HG02642 (cell line): ENCODE data around the gene CFAP97D2.
A peak's percentile ranks its signal among the peaks of the same experiment; 100 is the strongest.
"Not testable (repeated sequence)": the region's sequence is repeated elsewhere in the genome, so short reads cannot be mapped to it uniquely, and the experiment has no call there.

Experiments
- ATAC-seq: cut with Tn5 transposase; IDR thresholded peaks from one replicate; pipeline ENCODE4 v1.9.1; 2021; ENCODE audit warnings: mild to moderate bottlenecking; ENCODE audit not compliant: unreplicated experiment, poor library complexity

Gene CFAP97D2

GRCh38 chr13:114142640-114143490, 36.2 kb upstream of the CFAP97D2 start:
- no peak for ATAC-seq

DNA sequence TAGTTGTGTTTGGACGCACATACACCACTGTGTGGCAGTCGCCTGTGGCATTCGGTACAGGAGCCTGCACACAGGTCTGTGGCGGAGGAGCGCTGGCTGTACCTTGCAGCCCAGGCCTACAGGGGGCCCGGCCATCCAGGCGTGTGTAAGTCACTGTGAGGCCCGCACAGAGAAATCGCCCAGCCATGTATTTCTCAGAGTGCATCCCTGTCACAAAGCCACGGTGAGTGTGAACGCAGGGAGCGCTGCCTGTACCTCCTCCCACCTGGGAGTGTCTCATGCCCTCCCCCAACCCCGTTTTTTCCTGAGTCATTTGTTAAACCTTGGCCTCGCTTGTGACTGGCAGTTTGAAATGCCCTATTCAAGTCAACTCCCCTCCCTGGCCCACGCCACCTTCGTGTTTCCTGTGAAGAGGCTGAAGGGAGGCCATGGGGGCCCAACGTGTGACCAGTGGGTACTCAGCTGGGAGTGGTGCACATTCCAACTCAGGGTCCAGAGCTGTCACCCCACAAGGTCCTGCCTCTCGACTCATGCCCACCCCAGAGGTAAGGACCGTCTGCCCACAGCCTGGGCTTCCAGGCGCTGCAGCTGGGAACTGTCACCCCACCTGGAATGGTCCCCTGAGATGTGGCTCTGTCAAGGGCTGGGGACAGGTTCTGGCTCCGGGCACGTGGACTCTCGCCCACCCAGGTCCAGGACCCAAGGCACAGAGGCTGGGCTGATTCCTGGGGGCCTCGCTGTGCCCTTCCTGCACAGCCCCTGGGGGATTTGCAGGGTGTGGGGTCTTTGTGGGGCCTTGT, 35.1 kb upstream of the CFAP97D2 start:
- ATAC-seq, result peak; percentile 46

DNA sequence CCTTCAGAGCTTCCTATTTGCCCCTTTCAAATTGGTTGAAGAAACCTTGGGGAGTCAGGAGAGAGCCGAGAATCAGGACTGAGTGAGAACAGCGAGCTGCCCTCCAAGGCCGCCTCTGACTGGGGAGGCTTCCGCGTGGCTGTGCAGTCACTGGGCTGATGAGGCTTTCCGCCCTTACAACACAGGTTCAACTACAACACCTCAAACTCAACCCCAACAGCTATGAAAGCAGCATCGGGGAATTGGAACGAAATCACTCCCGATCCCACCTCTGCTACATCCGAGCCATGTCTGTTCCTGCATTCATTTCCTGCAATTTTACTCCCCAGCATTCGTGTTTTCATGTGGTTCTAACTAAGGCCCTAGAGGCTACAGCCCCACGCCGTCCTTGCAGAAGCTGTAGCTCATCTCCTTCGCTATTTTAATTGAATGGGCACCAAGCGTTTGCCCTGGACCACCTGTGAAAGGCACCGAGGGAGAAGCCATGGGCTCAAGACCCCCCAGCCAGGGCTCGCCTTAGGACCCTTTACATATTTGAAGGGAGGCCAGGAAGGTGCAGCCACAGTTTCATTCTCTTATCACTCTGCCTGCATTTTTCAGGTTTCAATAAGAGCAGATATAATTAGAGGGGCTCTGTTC, 34.3 kb upstream of the CFAP97D2 start:
- ATAC-seq, result no peak

GRCh38 chr13:114145256-114145655, 33.8 kb upstream of the CFAP97D2 start:
- no peak for ATAC-seq

- ATAC-seq, result no peak
Observed at GRCh38 chr13:114145722-114146121, 33.3 kb upstream of the CFAP97D2 start.

DNA sequence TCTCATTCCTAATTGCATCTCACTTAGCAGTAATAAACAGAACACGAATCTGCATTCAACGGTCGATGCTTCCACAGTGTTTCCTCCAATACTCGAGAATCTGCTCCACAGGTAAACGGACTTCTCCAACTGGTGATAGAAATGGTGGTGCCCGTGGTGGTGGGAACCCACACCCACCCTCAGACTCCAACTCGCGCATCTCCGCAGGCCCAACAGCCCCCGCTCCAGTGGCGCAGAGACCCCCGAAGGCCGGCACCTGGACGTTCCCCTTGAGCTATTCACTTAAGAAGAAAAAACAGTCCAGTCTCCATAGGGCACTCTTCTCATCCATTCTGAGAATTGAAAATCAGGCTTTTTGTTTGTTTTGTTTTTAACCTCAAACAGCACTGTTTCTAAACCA, 32.9 kb upstream of the CFAP97D2 start:
- no peak for ATAC-seq

DNA sequence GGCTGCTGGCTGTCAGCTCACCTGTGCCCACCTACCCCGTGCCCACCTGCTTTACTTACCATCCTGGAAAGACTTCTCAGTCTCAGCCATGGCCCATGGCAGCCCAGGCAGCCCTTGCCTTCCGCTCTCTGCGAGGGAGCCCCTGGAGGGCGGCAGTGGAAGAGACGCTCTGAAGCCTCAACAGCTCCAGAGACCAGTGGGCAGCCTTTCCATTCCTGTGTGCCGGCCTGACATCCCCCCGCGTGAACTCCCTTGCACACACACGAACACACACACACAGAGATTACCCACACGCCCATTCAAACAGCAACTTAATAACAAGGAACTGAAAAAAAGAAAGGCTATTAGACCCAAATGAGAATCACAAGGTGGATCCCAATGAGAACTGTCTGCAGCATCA, 32.4 kb upstream of the CFAP97D2 start:
- ATAC-seq, result no peak

DNA sequence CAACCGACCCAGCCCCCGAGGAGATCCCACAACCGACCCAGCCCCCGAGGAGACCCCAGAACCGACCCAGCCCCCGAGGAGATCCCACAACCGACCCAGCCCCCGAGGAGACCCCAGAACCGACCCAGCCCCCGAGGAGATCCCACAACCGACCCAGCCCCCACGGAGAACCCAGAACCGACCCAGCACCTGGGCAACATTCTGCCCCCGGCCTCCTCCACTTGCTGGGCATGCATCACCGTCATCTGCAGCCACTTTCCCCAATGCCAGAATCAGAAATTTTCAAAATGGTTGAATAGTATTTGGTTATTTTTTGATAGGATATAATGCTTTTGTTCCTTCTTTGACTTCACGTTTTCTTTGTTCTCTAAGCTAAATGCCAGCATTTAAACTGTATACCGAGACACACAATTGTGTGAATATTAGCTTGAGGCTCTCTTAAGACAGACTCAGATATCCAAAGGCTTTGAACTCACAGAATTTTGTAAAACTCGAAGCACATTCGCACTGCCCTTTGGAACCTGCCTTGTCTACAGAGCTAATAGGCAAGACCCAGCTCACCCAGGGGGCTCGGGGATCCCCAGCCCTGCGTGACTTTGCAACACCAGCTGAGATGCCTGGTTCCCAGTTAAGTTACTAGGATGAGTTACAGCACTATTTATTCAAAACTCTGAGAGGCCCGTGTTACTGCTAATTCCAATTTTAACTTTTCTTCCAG, 31.1 kb upstream of the CFAP97D2 start:
- peak; percentile 27 for ATAC-seq

DNA sequence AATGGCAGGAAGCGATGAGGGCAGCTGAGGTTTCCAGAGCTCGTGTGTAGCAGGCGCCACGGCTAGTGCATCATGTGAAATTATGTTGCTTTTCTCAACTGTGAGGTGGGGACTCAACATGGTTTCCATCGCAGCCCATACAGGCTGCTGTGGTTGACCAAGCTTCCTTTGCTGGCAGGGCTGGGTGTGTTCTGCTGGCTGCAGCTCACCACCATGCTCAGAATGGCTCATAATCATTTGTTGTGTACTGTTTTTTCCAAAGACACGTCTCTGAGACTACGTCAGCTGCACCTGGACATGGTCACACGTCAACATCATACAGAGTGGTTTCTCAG, 30.6 kb upstream of the CFAP97D2 start:
- ATAC-seq, result peak; percentile 78

DNA sequence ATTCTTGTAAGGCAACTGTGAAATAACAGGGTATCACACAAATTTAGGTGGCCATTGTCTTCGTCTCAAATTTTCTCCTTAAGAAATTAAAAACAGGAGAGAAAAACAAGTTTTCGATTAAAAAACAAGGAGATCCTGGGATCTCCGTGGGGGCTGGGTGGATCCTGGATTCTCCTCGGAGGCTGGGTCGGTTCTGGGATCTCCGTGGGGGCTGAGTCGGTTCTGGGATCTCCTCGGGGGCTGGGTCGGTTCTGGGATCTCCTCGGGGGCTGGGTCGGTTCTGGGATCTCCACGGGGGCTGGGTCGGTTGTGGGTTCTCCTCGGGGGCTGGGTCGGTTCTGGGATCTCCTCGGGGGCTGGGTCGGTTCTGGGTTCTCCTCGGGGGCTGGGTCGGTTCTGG, 30.2 kb upstream of the CFAP97D2 start:
- not testable (repeated sequence) for ATAC-seq

GRCh38 chr13:114149774-114150740, 29.0 kb upstream of the CFAP97D2 start:
- ATAC-seq, result no peak

DNA sequence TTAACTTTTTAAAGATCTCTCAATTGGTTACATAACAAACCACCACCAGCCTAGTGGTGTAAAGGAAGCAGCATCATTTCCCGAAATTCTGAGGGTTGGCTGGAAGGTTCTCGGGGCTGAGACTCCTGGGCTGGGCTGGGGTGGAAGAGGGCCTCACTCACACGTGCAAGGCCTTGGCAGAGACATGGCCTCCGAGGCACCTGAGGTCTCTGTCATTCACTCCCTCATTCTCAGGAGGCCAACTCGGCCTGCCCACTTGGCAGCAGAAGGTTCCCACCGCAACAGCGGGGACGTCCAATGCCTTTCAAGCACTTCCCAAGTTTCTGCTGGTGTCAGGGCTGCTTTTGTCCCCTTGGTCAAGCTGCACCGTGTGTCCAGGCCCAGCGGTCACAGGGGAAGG, 28.0 kb upstream of the CFAP97D2 start:
- ATAC-seq, result no peak

DNA sequence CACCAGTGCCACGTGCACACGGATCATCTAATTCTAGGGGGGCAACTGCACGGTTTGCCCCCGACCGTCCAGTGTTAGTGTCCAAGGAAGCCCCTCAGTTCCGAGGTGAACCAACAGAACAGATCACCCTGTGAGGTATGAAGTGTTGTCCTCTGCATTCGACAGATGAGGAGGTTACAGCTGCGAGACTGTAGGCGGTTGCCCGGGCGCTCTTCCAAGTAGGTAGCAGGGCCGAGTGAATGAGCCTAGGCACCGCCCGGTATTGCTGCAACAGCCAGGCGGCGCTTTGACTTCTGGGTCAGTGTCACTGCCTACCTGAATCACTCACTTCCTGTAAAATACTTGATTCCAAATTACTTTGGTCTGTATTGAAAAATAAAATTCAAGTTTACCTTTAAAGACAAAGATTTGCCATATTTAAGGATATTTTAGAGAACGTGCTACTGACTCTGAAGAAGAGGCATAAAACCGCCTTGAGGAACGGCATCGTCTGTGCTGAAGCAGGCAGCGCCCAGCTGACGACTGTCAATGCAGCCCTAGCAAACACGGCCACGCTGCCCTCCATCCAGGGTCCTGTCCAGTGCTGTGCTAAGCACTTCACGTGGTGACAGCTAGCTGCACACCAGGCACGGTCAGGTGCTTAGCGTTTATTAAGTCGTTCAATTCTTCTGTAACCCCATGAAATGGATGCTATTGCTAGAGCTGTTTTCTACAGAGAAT, 27.3 kb upstream of the CFAP97D2 start:
- no peak for ATAC-seq

GRCh38 chr13:114152285-114152645, 26.8 kb upstream of the CFAP97D2 start:
- no peak for ATAC-seq

GRCh38 chr13:114152831-114153371, 26.2 kb upstream of the CFAP97D2 start:
- ATAC-seq, result no peak

DNA sequence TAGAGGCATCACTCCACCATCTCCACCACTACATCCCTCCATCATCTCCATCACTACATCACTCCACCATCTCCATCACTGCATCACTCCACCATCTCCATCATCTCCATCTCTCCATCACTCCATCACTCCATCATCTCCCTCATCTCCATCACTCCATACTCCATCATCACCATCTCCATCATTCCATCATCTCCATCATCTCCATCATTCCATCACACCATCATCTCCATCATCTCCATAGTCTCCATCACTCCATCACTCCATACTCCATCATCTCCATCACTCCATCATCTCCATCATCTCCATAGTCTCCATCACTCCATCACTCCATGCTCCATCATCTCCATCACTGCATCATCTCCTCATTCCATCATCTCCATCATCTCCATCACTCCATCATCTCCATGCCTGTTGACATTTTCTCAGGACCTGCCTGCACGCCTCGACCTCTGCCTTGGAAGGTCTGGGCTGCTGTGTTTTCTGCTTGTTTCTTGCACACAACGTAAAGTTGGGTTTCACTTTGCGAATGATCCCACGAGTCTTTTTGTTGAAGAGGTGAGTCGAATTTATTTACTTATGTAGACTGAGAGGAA, 25.5 kb upstream of the CFAP97D2 start:
- ATAC-seq, result no peak

DNA sequence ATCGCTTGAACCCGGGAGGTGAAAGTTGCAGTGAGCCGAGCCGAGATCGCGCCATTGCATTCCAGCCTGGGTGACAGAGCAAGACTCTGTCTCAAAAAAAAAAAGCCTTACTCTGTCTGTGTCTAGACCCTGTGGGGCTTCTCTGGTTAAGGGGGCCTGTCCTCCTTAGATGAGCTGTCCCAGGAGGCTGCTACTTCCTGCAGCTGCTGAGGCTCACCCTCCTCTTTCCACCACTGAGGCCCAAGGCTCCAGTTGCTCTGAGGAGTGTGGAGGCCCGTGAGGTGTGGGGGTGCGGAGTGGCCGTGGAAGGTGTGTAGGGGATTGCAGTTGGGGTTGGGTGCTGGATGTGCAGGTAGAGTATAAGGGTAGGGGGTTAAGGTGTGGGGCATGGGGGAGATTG, 24.6 kb upstream of the CFAP97D2 start:
- no peak for ATAC-seq

DNA sequence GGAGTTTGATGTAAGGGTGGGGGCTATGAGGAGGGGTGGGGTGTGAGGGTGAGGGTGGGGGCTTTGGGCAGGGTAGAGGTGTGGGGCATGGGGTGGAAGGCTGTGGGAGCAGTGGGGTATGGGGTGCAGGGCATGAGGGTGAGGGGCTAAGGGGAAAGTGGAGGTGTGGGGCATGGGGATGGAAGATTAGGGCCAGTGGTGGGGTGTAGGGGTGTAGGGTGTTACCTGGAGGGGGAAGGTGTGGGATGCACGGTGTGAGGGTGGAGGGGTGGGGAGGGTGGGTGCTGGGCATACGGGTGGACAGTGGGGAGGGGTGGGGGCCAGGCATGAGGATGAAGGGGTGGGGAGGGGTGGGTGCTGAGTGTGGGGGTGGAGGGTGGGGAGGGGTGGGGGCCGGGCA, 23.7 kb upstream of the CFAP97D2 start:
- ATAC-seq, result no peak
